GM12872 (cell line): ENCODE results near the gene B4GALT6.

ENCODE experiments used
- CTCF ChIP-seq: IDR thresholded peaks from 3 replicates; pipeline ENCODE4 v1.5.1; 2011; ENCODE audit warnings: low read depth, mild to moderate bottlenecking, low read length, moderate library complexity; ENCODE audit not compliant: insufficient read depth

The B4GALT6 gene

GRCh38 chr18:31686986-31687928, 2.9 kb upstream of the B4GALT6 start:
- no peak for TF ChIP-seq CTCF

- TF ChIP-seq CTCF = no peak
Measured at GRCh38 chr18:31686572-31686971, 2.2 kb upstream of the B4GALT6 start.

GRCh38 chr18:31685097-31686082, 1.0 kb upstream of the B4GALT6 start:
- peak; percentile 54 for TF ChIP-seq CTCF

- TF ChIP-seq CTCF = no peak
Measured at GRCh38 chr18:31683968-31684278, 458 bp downstream of the B4GALT6 start.

GRCh38 chr18:31683106-31683505, 1.3 kb downstream of the B4GALT6 start:
- no peak for TF ChIP-seq CTCF

- peak; percentile 72 for TF ChIP-seq CTCF
Measured at GRCh38 chr18:31680831-31681568, 3.4 kb downstream of the B4GALT6 start.
